Mammary epithelial cell (primary cell): Measurements from ENCODE around the gene ZC3H12D.

Experiments
- EZH2 ChIP-seq: IDR thresholded peaks from 2 replicates; pipeline ENCODE4 v1.6.1; 2012; ENCODE audit warnings: low read length, inconsistent platforms, borderline replicate concordance
- TF ChIP-seq, protein P1 (sequence below), 2 donors: IDR thresholded peaks in 1 of 2; conservative IDR thresholded peaks in 1 of 2; 2 replicates each; pipeline ENCODE4 v1.5.1; 2011 to 2012; ENCODE audit warnings: inconsistent platforms in 2 of 2, low read length in 2 of 2, mild to moderate bottlenecking in 2 of 2, control low read depth in 1 of 2, low read depth in 1 of 2; ENCODE audit not compliant: insufficient read depth in 1 of 2; ENCODE audit errors: extremely low read depth in 1 of 2

DNA sequence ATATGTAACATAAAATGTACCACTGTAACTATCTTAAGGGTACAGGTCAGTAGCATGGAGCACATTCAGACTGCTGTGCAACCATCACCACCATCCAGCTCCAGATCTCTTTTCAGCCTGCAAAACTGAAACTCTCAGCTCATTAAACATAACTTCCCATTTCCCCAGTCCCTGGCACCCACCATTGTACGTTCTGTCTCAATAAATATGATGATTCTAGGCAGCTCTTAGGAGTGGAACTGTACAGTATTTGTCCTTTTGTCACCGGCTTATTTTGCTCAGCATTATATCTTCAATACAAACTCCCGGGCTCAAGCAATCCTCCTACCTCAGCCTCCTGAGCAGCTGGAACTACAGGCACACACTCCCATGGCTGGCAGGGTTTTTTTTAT lies 1.5 kb downstream of the ZC3H12D start:
- TF ChIP-seq, protein P1, sequence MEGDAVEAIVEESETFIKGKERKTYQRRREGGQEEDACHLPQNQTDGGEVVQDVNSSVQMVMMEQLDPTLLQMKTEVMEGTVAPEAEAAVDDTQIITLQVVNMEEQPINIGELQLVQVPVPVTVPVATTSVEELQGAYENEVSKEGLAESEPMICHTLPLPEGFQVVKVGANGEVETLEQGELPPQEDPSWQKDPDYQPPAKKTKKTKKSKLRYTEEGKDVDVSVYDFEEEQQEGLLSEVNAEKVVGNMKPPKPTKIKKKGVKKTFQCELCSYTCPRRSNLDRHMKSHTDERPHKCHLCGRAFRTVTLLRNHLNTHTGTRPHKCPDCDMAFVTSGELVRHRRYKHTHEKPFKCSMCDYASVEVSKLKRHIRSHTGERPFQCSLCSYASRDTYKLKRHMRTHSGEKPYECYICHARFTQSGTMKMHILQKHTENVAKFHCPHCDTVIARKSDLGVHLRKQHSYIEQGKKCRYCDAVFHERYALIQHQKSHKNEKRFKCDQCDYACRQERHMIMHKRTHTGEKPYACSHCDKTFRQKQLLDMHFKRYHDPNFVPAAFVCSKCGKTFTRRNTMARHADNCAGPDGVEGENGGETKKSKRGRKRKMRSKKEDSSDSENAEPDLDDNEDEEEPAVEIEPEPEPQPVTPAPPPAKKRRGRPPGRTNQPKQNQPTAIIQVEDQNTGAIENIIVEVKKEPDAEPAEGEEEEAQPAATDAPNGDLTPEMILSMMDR (conservative IDR thresholded peaks at IDR 0.05 in 1 of 2, IDR thresholded peaks at IDR 0.05 in 1 of 2; ENCODE audit: extremely low read depth in 1 of 2, insufficient read depth in 1 of 2, low read depth in 1 of 2, low read length in 2 of 2), result no peak
- TF ChIP-seq EZH2, result no peak
